ENCODE results near the gene PCSK1N.
"Not testable (repeated sequence)": the region's sequence is repeated elsewhere in the genome, so short reads cannot be mapped to it uniquely, and the experiment has no call there.

PCSK1N gene

GRCh38 chrX:48835524-48836329 is at the start of gene PCSK1N:
PCSK1N (minus strand) TSS chrX:48835610; CDS start chrX:48835532, 78 bp downstream.
- no peak for DNase-seq (ENCODE audit: low read depth)

- DNase-seq (ENCODE audit: low read depth) = no peak
Observed at GRCh38 chrX:48883729-48884128, 48.3 kb upstream of the PCSK1N start.

GRCh38 chrX:48876944-48877343 is 41.5 kb upstream of the PCSK1N start:
- DNase-seq (ENCODE audit: low read depth) = not testable (repeated sequence)

- DNase-seq (ENCODE audit: low read depth) = not testable (repeated sequence)
Observed at GRCh38 chrX:48872017-48872416, 36.6 kb upstream of the PCSK1N start.

- DNase-seq (ENCODE audit: low read depth) = no peak
Observed at GRCh38 chrX:48864210-48864609, 28.8 kb upstream of the PCSK1N start.

- DNase-seq (ENCODE audit: low read depth) = no peak
Observed at GRCh38 chrX:48854898-48855297, 19.5 kb upstream of the PCSK1N start.

- DNase-seq (ENCODE audit: low read depth) = not testable (repeated sequence)
Observed at GRCh38 chrX:48854121-48854804, 18.9 kb upstream of the PCSK1N start.

GRCh38 chrX:48853494-48853893 is 18.1 kb upstream of the PCSK1N start:
- DNase-seq (ENCODE audit: low read depth) = not testable (repeated sequence)

- no peak for DNase-seq (ENCODE audit: low read depth)
Observed at GRCh38 chrX:48852857-48853256, 17.4 kb upstream of the PCSK1N start.

- no peak for DNase-seq (ENCODE audit: low read depth)
Observed at GRCh38 chrX:48848847-48849246, 13.4 kb upstream of the PCSK1N start.

GRCh38 chrX:48839686-48840085 is 4.3 kb upstream of the PCSK1N start:
- DNase-seq (ENCODE audit: low read depth) = no peak

- no peak for DNase-seq (ENCODE audit: low read depth)
Observed at GRCh38 chrX:48834383-48834709, 1.1 kb downstream of the PCSK1N start.

- no peak for DNase-seq (ENCODE audit: low read depth)
Observed at GRCh38 chrX:48833542-48834138, 1.8 kb downstream of the PCSK1N start.

- no peak for DNase-seq (ENCODE audit: low read depth)
Observed at GRCh38 chrX:48831909-48832291, 3.5 kb downstream of the PCSK1N start.

- no peak for DNase-seq (ENCODE audit: low read depth)
Observed at GRCh38 chrX:48831136-48831908, 4.1 kb downstream of the PCSK1N start.

GRCh38 chrX:48829016-48829735 is 6.2 kb downstream of the PCSK1N start:
- no peak for DNase-seq (ENCODE audit: low read depth)

- no peak for DNase-seq (ENCODE audit: low read depth)
Observed at GRCh38 chrX:48827654-48827968, 7.8 kb downstream of the PCSK1N start.

- no peak for DNase-seq (ENCODE audit: low read depth)
Observed at GRCh38 chrX:48826876-48827653, 8.3 kb downstream of the PCSK1N start.

- no peak for DNase-seq (ENCODE audit: low read depth)
Observed at GRCh38 chrX:48826135-48826875, 9.1 kb downstream of the PCSK1N start, which contains the start of gene ERAS. ERAS (plus strand) TSS chrX:48826513; CDS start chrX:48829124, 2,611 bp downstream.

GRCh38 chrX:48824066-48824465 is 11.3 kb downstream of the PCSK1N start:
- no peak for DNase-seq (ENCODE audit: low read depth)
